GM12878 (cell line): ENCODE results near the gene RARS1. TPM values are rescaled to one million over a fixed set of nuclear protein-coding genes. Genes with fewer than 3 reads are reported as not detected.

Experiments
- ATAC-seq: fragments of 200-7000 bp; cut with Tn5 transposase; 3 replicates; pipeline ENCODE4 v1.9.1; 2020; ENCODE audit warnings: mild to moderate bottlenecking, moderate library complexity
- BruUV-seq: library from RNA; stranded (reverse); fragments of 400-500 nt; replicated peaks from 2 replicates; lab custom pipeline; 2021; lab: Mats Ljungman, UMichigan
- CTCF ChIA-PET: fragments of 300-600 bp; sonication (Branson Sonifier 250); formaldehyde crosslinking; extraction: SDS; loops from one replicate; lab custom pipeline; 2021; ENCODE audit warnings: inconsistent platforms; lab: Yijun Ruan, JAX
- POLR2A ChIA-PET: fragments of 350-600 bp; formaldehyde crosslinking; extraction: SDS; loops from one replicate; lab custom pipeline; 2021; ENCODE audit warnings: inconsistent platforms; lab: Charles Lee
- RAD21 ChIA-PET: fragments of 300-600 bp; sonication (Branson Sonifier 250); formaldehyde crosslinking; loops from one replicate; lab custom pipeline; 2023; ENCODE audit warnings: antibody characterized with exemption; ENCODE audit not compliant: unreplicated experiment; lab: Charles Lee
- SMC1A ChIA-PET: fragments of 300-600 bp; sonication (Branson Sonifier 250); formaldehyde crosslinking; loops from one replicate; lab custom pipeline; 2023; ENCODE audit not compliant: unreplicated experiment, uncharacterized antibody; lab: Charles Lee
- DNase-seq: peaks from one replicate; pipeline ENCODE4 v3.0.0-alpha.2; 2011; ENCODE audit warnings: low read depth, low spot score
- FAIRE-seq: peaks from 3 replicates; lab custom pipeline; 2011; peaks lifted over from hg19 to GRCh38; lab: Jason Lieb, UNC
- H2AFZ ChIP-seq: 2 replicates; pipeline ENCODE4 v1.6.0; 2011; ENCODE audit warnings: low read depth, low read length, control low read depth; ENCODE audit not compliant: control insufficient read depth
- H3K27ac ChIP-seq: 2 replicates; pipeline ENCODE4 v1.5.1; 2011; ENCODE audit warnings: control low read depth; ENCODE audit not compliant: control insufficient read depth, insufficient read depth
- H3K27me3 ChIP-seq, 2 experiments: replicated peaks in 1 of 2; 2 replicates each; pipeline versions ENCODE4 v1.6.0 to v1.6.1; 2011; ENCODE audit warnings: low read length in 1 of 2; ENCODE audit not compliant: control insufficient read depth in 2 of 2, insufficient read depth in 2 of 2
- H3K36me3 ChIP-seq, 2 experiments: 2 replicates each; pipeline ENCODE4 v1.5.1; 2011; ENCODE audit warnings: low read length in 1 of 2; ENCODE audit not compliant: control insufficient read depth in 2 of 2, insufficient read depth in 2 of 2
- H3K4me1 ChIP-seq: 2 replicates; pipeline ENCODE4 v1.6.1; 2011; ENCODE audit warnings: mild to moderate bottlenecking, low read length, moderate library complexity, mixed read lengths; ENCODE audit not compliant: control insufficient read depth, insufficient read depth
- H3K4me2 ChIP-seq: 2 replicates; pipeline ENCODE4 v1.6.0; 2011; ENCODE audit warnings: control low read depth; ENCODE audit not compliant: control insufficient read depth, insufficient read depth
- H3K4me3 ChIP-seq: fragments of 200-600 bp; sonication (generic); 2 replicates; pipeline ENCODE4 v1.5.1; 2016
- H3K79me2 ChIP-seq: 2 replicates; pipeline ENCODE4 v1.6.0; 2011; ENCODE audit warnings: low read length; ENCODE audit not compliant: control insufficient read depth, insufficient read depth
- H3K9ac ChIP-seq: 2 replicates; pipeline ENCODE4 v1.8.0; 2011; ENCODE audit warnings: low read length, control low read depth, mixed read lengths; ENCODE audit not compliant: control insufficient read depth, insufficient read depth
- H3K9me3 ChIP-seq: replicated peaks from 3 replicates; pipeline ENCODE4 v1.5.1; 2011; ENCODE audit warnings: mild to moderate bottlenecking, low read length; ENCODE audit not compliant: control insufficient read depth, insufficient read depth
- H4K20me1 ChIP-seq: 2 replicates; pipeline ENCODE4 v1.6.0; 2011; ENCODE audit not compliant: control insufficient read depth, insufficient read depth
- BACH1 ChIP-seq: fragments of 450-650 bp; IDR thresholded peaks from 2 replicates; pipeline ENCODE4 v1.6.1; 2017; ENCODE audit warnings: mild to moderate bottlenecking, borderline replicate concordance
- CHD2 ChIP-seq: IDR thresholded peaks from 2 replicates; pipeline ENCODE4 v1.6.1; 2011; ENCODE audit warnings: low read depth, low read length, improper control_type of control experiment, borderline replicate concordance
- CUX1 ChIP-seq: IDR thresholded peaks from 2 replicates; pipeline ENCODE4 v1.6.1; 2012; ENCODE audit warnings: improper control_type of control experiment, low read depth, low read length; ENCODE audit not compliant: insufficient replicate concordance
- GABPA ChIP-seq: IDR thresholded peaks from 2 replicates; pipeline ENCODE4 v1.6.1; 2014; ENCODE audit warnings: antibody characterized with exemption, low read depth, mild to moderate bottlenecking, inconsistent platforms
- HCFC1 ChIP-seq: fragments of 150-350 bp; IDR thresholded peaks from 2 replicates; pipeline ENCODE4 v1.6.1; 2014; ENCODE audit warnings: low read length
- IRF4 ChIP-seq: IDR thresholded peaks from 2 replicates; pipeline ENCODE4 v1.6.1; 2011; ENCODE audit warnings: low read depth, low read length
- JUND ChIP-seq: IDR thresholded peaks from 2 replicates; pipeline ENCODE4 v1.6.1; 2012; ENCODE audit warnings: low read depth, mild to moderate bottlenecking, low read length, improper control_type of control experiment, moderate library complexity
- NFIC ChIP-seq: IDR thresholded peaks from 2 replicates; pipeline ENCODE4 v1.6.1; 2012; ENCODE audit warnings: low read depth, mild to moderate bottlenecking, inconsistent platforms, low read length, moderate library complexity
- NRF1 ChIP-seq: conservative IDR thresholded peaks from 2 replicates; pipeline ENCODE4 v1.6.1; 2011; ENCODE audit warnings: mild to moderate bottlenecking, low read depth, low read length, improper control_type of control experiment
- RAD51 ChIP-seq: fragments of 450-650 bp; IDR thresholded peaks from 2 replicates; pipeline ENCODE4 v1.6.1; 2016; ENCODE audit warnings: moderate library complexity, mild to moderate bottlenecking, inconsistent platforms
- REST ChIP-seq: IDR thresholded peaks from 2 replicates; pipeline ENCODE4 v1.6.1; 2012; ENCODE audit warnings: mild to moderate bottlenecking, low read depth, low read length
- ZSCAN29 ChIP-seq: fragments of 450-650 bp; IDR thresholded peaks from 2 replicates; pipeline ENCODE4 v1.6.1; 2017; ENCODE audit warnings: mild to moderate bottlenecking, moderate library complexity
- WGBS: methylation state at CpG from one replicate; pipeline ENCODE4 v1.1.6; 2016; ENCODE audit warnings: low lambda C conversion rate; ENCODE audit not compliant: insufficient replicate concordance, insufficient coverage; ENCODE audit errors: missing lambda C conversion rate; 5-methylcytosine and 5-hydroxymethylcytosine counted together
- in situ Hi-C: fragments of 300-500 bp; cut with MboI; formaldehyde crosslinking; loops from 9 replicates; pipeline ENCODE4 v1.14.3; 2018; ENCODE audit warnings: mixed read lengths
- intact Hi-C: fragments of 100-400 bp; cut with micrococcal nuclease; formaldehyde crosslinking; loops from one replicate; pipeline ENCODE4 v1.14.2; 2022; ENCODE audit not compliant: unreplicated experiment
- polyA plus RNA-seq, 11 experiments: library from polyadenylated mRNA; depleted of rRNA in 4 of 11; unstranded in 6 of 11; stranded (reverse) in 5 of 11; fragments of >200 nt; fragmentation: Nextera tagmentation in 4 of 11; fragmentation: Illumina TruSeq in 1 of 11; extraction: Ambion mirVana in 4 of 11; extraction: Trizol in 1 of 11; gene quantifications; 1 replicate in 1 of 11; 2 replicates in 10 of 11; pipeline versions ENCODE4 v1.2.1 to v1.2.3, GENCODE V29; 2011 to 2016; ENCODE audit warnings: inconsistent platforms in 2 of 11, missing spikeins in 2 of 11, low read depth in 1 of 11
- total RNA-seq, 4 experiments: library from RNA; depleted of rRNA in 3 of 4; stranded (reverse); fragments of >200 nt in 3 of 4; fragmentation: Illumina TruSeq in 1 of 4; extraction: Trizol in 1 of 4; gene quantifications; 2 replicates each; pipeline versions ENCODE4 v1.2.1 to v1.2.3, GENCODE V29; 2013 to 2021
- TF ChIP-seq, protein P1 (sequence below): fragments of 450-650 bp; IDR thresholded peaks from 2 replicates; pipeline ENCODE4 v1.6.1; 2017; ENCODE audit warnings: mild to moderate bottlenecking, low read depth, inconsistent platforms; ENCODE audit not compliant: poor library complexity, severe bottlenecking

The RARS1 gene
- total and polyA plus RNA-seq, 10 of the 15 experiments (the other 5 are each of a cell fraction or from before 2014, with no cell fraction given) = 80.5 to 127 (median 105) TPM

GRCh38 chr5:168451565-168451964 is 34.7 kb upstream of the RARS1 start (continued):
- no peak for TF ChIP-seq NFIC

- H3K9me3 ChIP-seq = no peaks in the 10 kb centered on the region
- intact Hi-C loops (no loop called here), in situ Hi-C loops (no loop called here)
- H3K27ac ChIP-seq = no peak overlapping the region
- H2AFZ ChIP-seq = no peak overlapping the region
- H3K27me3 ChIP-seq = no peaks in the 10 kb centered on the region
- CTCF ChIA-PET = interaction anchor here (0.6 kb wide), 1 partner anchor 1407 kb away, joined by 3 read pairs; no protein-coding TSS in a partner anchor
- H3K4me2 ChIP-seq = no peak overlapping the region
- RAD21 ChIA-PET = no interaction called here
- H3K79me2 ChIP-seq = no peaks in the 10 kb centered on the region
- ATAC-seq = no peak
- POLR2A ChIA-PET = interaction anchor here (0.5 kb wide), 1 partner anchor 134 kb away, joined by 3 read pairs; no protein-coding TSS in a partner anchor
- H3K4me1 ChIP-seq = no peaks in the 10 kb centered on the region
- FAIRE-seq = no peak
- no peaks in the 10 kb centered on the region for H4K20me1 ChIP-seq
- SMC1A ChIA-PET = no interaction called here
- 77% methylated on average over 12 of the region's 12 CpGs for WGBS
- H3K9ac ChIP-seq = no peak overlapping the region
- no peak for DNase-seq
- H3K4me3 ChIP-seq = no peak overlapping the region
- no peaks in the 10 kb centered on the region for H3K36me3 ChIP-seq
- BruUV-seq = no TSS peak
- TF ChIP-seq REST (no peak), ZSCAN29 (no peak), BACH1 (no peak), IRF4 (no peak), HCFC1 (no peak), GABPA (no peak), CUX1 (no peak), CHD2 (no peak), NRF1 (no peak), RAD51 (no peak), JUND (no peak)
- TF ChIP-seq, protein P1, sequence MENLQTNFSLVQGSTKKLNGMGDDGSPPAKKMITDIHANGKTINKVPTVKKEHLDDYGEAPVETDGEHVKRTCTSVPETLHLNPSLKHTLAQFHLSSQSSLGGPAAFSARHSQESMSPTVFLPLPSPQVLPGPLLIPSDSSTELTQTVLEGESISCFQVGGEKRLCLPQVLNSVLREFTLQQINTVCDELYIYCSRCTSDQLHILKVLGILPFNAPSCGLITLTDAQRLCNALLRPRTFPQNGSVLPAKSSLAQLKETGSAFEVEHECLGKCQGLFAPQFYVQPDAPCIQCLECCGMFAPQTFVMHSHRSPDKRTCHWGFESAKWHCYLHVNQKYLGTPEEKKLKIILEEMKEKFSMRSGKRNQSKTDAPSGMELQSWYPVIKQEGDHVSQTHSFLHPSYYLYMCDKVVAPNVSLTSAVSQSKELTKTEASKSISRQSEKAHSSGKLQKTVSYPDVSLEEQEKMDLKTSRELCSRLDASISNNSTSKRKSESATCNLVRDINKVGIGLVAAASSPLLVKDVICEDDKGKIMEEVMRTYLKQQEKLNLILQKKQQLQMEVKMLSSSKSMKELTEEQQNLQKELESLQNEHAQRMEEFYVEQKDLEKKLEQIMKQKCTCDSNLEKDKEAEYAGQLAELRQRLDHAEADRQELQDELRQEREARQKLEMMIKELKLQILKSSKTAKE = no peak
Measured at GRCh38 chr5:168455201-168455600, 31.1 kb upstream of the RARS1 start.
